ENCODE measurements around the gene TP53.

TP53 gene

GRCh38 chr17:7706631-7707354 is 19.5 kb upstream of the TP53 start:
- DNase-seq (ENCODE audit: low read depth), result no peak

- no peak for DNase-seq (ENCODE audit: low read depth)
Observed at GRCh38 chr17:7705269-7706255, 18.3 kb upstream of the TP53 start.

GRCh38 chr17:7704601-7705268 is 17.4 kb upstream of the TP53 start, which contains the start of gene EFNB3:
EFNB3 (plus strand) TSS chr17:7705202; CDS start chr17:7705599, 397 bp downstream.
- DNase-seq (ENCODE audit: low read depth), result no peak

GRCh38 chr17:7703584-7704479 is 16.5 kb upstream of the TP53 start:
- no peak for DNase-seq (ENCODE audit: low read depth)

- DNase-seq (ENCODE audit: low read depth), result no peak
Observed at GRCh38 chr17:7702776-7703175, 15.5 kb upstream of the TP53 start.

GRCh38 chr17:7701681-7702080 is 14.4 kb upstream of the TP53 start:
- DNase-seq (ENCODE audit: low read depth), result no peak

GRCh38 chr17:7700510-7700909 is 13.2 kb upstream of the TP53 start:
- DNase-seq (ENCODE audit: low read depth), result no peak

GRCh38 chr17:7697828-7698588 is 10.7 kb upstream of the TP53 start:
- no peak for DNase-seq (ENCODE audit: low read depth)

GRCh38 chr17:7695586-7695985 is 8.3 kb upstream of the TP53 start:
- no peak for DNase-seq (ENCODE audit: low read depth)

- DNase-seq (ENCODE audit: low read depth), result no peak
Observed at GRCh38 chr17:7688808-7689316, 1.6 kb upstream of the TP53 start.

- DNase-seq (ENCODE audit: low read depth), result peak; percentile 94
Observed at GRCh38 chr17:7687908-7688807, 868 bp upstream of the TP53 start, which contains the start of gene WRAP53. WRAP53 (plus strand) TSS chr17:7688477; CDS start chr17:7688649, 172 bp downstream.

- peak; percentile 70 for DNase-seq (ENCODE audit: low read depth)
Observed at GRCh38 chr17:7686222-7687071, 843 bp downstream of the TP53 start.

GRCh38 chr17:7685533-7686221 is 1.6 kb downstream of the TP53 start:
- DNase-seq (ENCODE audit: low read depth), result peak; percentile 79

GRCh38 chr17:7684851-7685532 is 2.3 kb downstream of the TP53 start:
- no peak for DNase-seq (ENCODE audit: low read depth)

- no peak for DNase-seq (ENCODE audit: low read depth)
Observed at GRCh38 chr17:7677388-7678067, 9.8 kb downstream of the TP53 start.

GRCh38 chr17:7676533-7676932 is 10.8 kb downstream of the TP53 start:
- DNase-seq (ENCODE audit: low read depth), result no peak
